Naive thymus-derived CD8-positive, alpha-beta T cell (primary cell): ENCODE measurements around the gene KISS1. TPM values are rescaled to one million over a fixed set of nuclear protein-coding genes. Genes with fewer than 3 reads are reported as not detected.

Source experiments
- ATAC-seq, 2 donors: fragments of 150-1000 bp; cut with Tn5 transposase in 1 of 2; sonication (Bioruptor Pico), chemical (Tn5 transposase) in 1 of 2; 1 replicate in 1 of 2; 2 replicates in 1 of 2; pipeline ENCODE4 v1.10.0; 2021; ENCODE audit warnings: mild to moderate bottlenecking in 2 of 2, moderate library complexity in 2 of 2
- POLR2A ChIA-PET: fragments of 350-600 bp; sonication (Branson Sonifier 250); formaldehyde crosslinking; loops from one replicate; lab custom pipeline; 2021; ENCODE audit warnings: antibody characterized with exemption; lab: Charles Lee
- DNase-seq, 10 donors: peaks; one replicate each; pipeline versions ENCODE4 v3.0.0 to v3.0.0-alpha.2; 2020 to 2022
- H3K27ac Mint-ChIP-seq, 10 donors: one replicate each; pipeline ENCODE4 v1.8.0; 2020 to 2022; ENCODE audit warnings: mild to moderate bottlenecking in 10 of 10, mixed read lengths in 10 of 10, moderate library complexity in 4 of 10, inconsistent platforms in 1 of 10
- H3K27me3 Mint-ChIP-seq, 5 donors: one replicate each; pipeline ENCODE4 v1.8.0; 2021 to 2022; ENCODE audit warnings: mixed read lengths in 5 of 5
- H3K36me3 Mint-ChIP-seq, 3 donors: one replicate each; pipeline ENCODE4 v1.8.0; 2020 to 2022; ENCODE audit warnings: mixed read lengths in 3 of 3, mild to moderate bottlenecking in 2 of 3, inconsistent platforms in 1 of 3
- H3K4me1 Mint-ChIP-seq, 4 donors: one replicate each; pipeline ENCODE4 v1.8.0; 2021 to 2022; ENCODE audit warnings: mixed read lengths in 4 of 4
- H3K4me3 Mint-ChIP-seq, 10 donors: one replicate each; pipeline ENCODE4 v1.8.0; 2020 to 2022; ENCODE audit warnings: mild to moderate bottlenecking in 10 of 10, mixed read lengths in 10 of 10, moderate library complexity in 6 of 10, inconsistent platforms in 1 of 10
- H3K9me3 Mint-ChIP-seq, 9 donors: one replicate each; pipeline ENCODE4 v1.8.0; 2020 to 2022; ENCODE audit warnings: mixed read lengths in 9 of 9, mild to moderate bottlenecking in 3 of 9, inconsistent platforms in 1 of 9, moderate library complexity in 1 of 9
- polyA plus RNA-seq, 3 donors: library from polyadenylated mRNA; unstranded; fragments of 300-500 nt; fragmentation: Illumina TruSeq; gene quantifications; one replicate each; pipeline ENCODE4 v1.2.3, GENCODE V29; 2021
- total RNA-seq, 8 experiments: library from RNA in 2 of 8; stranded (reverse) in 2 of 8; gene quantifications; one replicate each; pipeline ENCODE4 v1.2.3 and lab custom pipeline; 2021 to 2026

Gene KISS1
- total and polyA plus RNA-seq, 5 experiments from 2014 or later, result not detected

DNA sequence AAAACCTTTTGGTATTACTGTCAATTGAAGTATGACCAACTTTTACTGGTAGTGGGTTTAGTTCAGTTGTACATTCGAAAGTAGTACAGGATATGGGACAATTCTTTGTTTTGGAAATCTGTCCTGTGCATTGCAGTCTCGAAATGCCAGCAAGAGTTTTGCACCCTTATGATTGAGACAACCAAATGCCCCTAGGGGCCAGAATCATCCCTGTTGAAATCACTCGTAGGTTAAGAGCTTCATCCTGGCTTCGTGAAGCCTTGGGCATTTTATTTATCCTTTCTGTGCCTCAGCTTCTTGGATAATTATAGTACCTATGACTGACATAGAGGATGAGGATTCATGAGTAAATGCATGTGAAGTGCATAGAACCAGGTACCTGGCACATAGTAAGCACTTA is 19.9 kb upstream of the KISS1 start:
- no peaks in the 10 kb centered on the region for H3K36me3 Mint-ChIP-seq
- H3K27ac Mint-ChIP-seq, result no peak overlapping the region
- POLR2A ChIA-PET, result no interaction called here
- ATAC-seq (no peak), DNase-seq (no peak)
- peaks cover 13 to 17% (median 14%) of the 10 kb centered on the region in 4 donors for H3K4me1 Mint-ChIP-seq
- no peak overlapping the region for H3K4me3 Mint-ChIP-seq
- no peaks in the 10 kb centered on the region for H3K9me3 Mint-ChIP-seq
- peaks cover 0 to 3% (median 0%) of the 10 kb centered on the region in 5 donors for H3K27me3 Mint-ChIP-seq

DNA sequence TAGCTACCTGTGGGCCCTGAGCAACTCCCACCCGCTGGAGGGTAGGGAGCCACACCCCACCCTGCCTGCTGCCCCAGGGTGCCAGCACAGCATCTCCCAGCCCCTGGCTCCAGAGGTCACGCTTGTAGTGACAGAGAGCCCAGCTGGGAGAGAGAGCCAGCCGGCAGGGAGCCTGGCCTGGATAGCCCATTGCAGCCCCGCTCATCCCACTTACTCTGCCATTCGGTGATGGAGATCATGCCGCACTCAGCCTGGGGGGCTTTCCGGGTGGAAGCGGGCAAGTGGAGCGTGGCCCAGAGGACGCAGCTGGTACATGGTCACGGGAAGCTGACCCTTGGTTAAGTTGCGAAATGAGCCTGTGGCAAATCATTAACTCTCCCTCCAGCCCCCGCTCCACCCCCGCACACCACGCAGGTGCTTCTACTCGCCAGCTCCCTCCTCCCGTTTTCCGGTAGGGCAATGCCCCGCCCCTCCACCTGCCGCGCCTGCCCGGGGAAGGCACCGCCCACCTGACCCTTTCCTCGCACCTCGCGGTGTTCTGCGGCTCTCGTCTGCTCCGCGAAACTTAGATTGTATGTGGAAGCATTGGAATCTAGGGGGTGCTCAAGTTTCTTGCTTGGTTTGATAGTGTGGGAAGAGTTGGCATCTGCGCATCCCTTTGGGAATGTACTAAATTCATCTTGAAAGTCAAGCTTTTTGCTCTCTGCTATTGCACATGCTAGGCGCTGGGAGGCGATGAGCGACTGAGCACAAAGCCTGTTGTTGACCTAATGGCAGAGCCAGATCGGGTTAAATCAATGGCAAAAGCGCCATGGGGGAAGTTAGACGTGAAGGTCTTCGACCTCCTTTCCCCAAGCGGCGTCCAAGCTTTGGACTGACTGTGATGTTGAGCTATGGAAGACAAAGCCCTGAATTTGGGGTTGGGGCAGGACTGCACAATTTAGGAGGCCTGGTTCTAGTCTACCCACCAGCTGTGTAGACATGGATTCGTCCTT is 17.7 kb upstream of the KISS1 start, which contains the start of gene GOLT1A:
GOLT1A (minus strand) TSS at position 321 of the 995 bp plus-strand sequence; CDS start at position 239, 82 bp downstream.
- Mint-ChIP-seq H3K9me3 (no peaks in the 10 kb centered on the region), H3K4me1 (peaks cover 11 to 16% (median 13%) of the 10 kb centered on the region in 4 donors), H3K27me3 (peaks cover 0 to 3% (median 0%) of the 10 kb centered on the region in 5 donors), H3K36me3 (no peaks in the 10 kb centered on the region), H3K4me3 (peak within 1 kb of the TSS; percentile 65 to 83 (median 74)), H3K27ac (peak within 1 kb of the TSS in 2 of 10 donors; percentile 53 to 72)
- POLR2A ChIA-PET, result no interaction called here
- DNase-seq (peak in 9 of 10 donors; percentile 22 to 60 (median 47)), ATAC-seq (peak; percentile 75 to 89)

DNA sequence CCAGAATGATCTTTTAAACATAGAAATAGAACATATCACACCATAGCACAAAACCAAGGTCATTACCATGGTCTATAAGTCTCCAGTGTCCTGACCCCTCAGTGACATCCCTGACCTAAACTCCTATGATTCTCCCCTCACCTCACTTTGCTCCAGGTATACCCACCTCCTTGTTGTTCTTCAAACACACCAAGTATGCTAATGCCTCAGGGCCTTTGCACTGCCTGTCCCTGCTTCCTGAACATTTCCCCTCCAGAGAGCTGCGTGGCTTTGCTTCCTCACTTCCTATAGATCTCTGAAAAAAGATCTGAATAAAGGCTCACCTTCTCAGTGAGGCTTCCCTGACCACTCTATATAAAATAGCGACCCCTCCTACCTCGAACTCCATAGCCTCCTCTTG is 16.4 kb upstream of the KISS1 start:
- POLR2A ChIA-PET, result no interaction called here
- H3K4me3 Mint-ChIP-seq, result no peak overlapping the region
- DNase-seq (no peak), ATAC-seq (no peak)
- no peaks in the 10 kb centered on the region for H3K36me3 Mint-ChIP-seq
- H3K27me3 Mint-ChIP-seq, result peaks cover 0 to 5% (median 0%) of the 10 kb centered on the region in 5 donors
- H3K9me3 Mint-ChIP-seq, result no peaks in the 10 kb centered on the region
- H3K27ac Mint-ChIP-seq, result no peak overlapping the region
- H3K4me1 Mint-ChIP-seq, result peaks cover 0 to 7% (median 5%) of the 10 kb centered on the region in 4 donors

DNA sequence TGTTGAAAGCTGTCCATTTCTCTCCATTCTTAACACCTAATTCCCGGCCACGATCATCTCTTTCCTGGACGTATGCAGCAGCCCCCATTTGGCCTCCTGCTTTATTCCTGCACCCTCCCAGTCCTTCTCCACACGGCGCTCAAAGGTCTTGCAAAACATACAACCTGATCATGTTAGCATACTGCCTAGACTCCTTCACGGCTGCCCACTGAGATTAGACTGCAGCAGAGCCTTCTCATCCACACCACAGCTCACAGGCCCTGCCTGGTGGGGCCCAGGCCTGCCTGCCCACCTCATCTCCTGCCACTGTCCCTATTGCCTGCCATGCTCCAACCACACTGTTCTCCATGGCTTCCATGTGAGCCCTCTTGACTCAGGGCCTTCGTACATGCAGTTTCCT is 14.8 kb upstream of the KISS1 start:
- no peak overlapping the region for H3K27ac Mint-ChIP-seq
- no peaks in the 10 kb centered on the region for H3K36me3 Mint-ChIP-seq
- H3K4me1 Mint-ChIP-seq, result peaks cover 0 to 13% (median 9%) of the 10 kb centered on the region in 4 donors
- POLR2A ChIA-PET, result no interaction called here
- no peaks in the 10 kb centered on the region for H3K9me3 Mint-ChIP-seq
- peaks cover 0 to 15% (median 11%) of the 10 kb centered on the region in 5 donors for H3K27me3 Mint-ChIP-seq
- DNase-seq, result no peak
- no peak overlapping the region for H3K4me3 Mint-ChIP-seq
- no peak for ATAC-seq

DNA sequence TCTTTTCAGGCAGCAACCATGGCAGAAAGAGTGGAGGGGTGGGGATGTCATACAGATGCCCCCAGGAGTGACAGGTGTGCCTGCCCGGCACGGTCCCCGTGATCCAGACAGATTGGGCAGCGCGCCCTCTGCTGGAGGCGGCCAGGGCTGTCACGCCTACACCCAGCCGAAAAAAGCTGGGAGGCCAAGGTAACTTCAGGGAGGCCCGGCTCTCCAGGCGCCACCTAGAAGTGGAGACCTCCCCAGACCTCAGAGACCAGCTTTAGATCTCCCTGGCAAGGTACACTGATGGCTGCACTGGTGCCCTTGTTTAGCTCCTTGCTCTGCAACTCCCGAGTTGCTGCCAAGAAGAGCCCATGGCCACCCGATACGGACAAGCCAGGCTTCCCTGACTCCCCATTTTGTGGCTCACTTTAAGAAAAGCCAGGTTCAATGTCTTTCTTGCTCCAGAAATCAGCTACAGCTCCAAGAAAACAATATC is 10.9 kb upstream of the KISS1 start:
- Mint-ChIP-seq H3K27ac (no peak overlapping the region), H3K36me3 (no peaks in the 10 kb centered on the region), H3K4me3 (no peak overlapping the region), H3K9me3 (no peaks in the 10 kb centered on the region), H3K4me1 (peaks cover 8 to 18% (median 13%) of the 10 kb centered on the region in 4 donors), H3K27me3 (peaks cover 0 to 39% (median 23%) of the 10 kb centered on the region in 5 donors)
- peak; percentile 52 to 84 (median 71) for DNase-seq
- ATAC-seq, result peak; percentile 94 to 99
- POLR2A ChIA-PET, result no interaction called here

DNA sequence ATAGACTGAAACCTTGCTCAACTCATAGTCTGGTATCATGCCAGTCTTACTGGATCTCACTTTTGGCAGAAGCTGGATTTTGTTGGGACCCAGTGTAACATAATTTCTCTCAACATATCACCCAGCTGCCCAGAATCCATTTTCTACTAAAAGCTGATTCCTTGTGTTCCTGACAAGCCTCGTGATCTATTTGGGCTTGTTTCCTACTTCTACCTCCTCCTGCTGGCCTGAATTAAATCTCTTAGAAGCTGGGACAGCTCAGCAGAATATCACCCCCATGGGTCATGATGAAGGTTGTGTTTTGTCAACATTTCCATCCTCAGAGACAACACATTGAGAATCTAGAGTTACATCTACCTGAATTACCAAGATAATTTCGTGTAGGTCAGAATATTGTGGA is 9.8 kb upstream of the KISS1 start:
- H3K36me3 Mint-ChIP-seq, result no peaks in the 10 kb centered on the region
- H3K27me3 Mint-ChIP-seq, result peaks cover 0 to 39% (median 25%) of the 10 kb centered on the region in 5 donors
- DNase-seq (no peak), ATAC-seq (no peak)
- no peak overlapping the region for H3K4me3 Mint-ChIP-seq
- POLR2A ChIA-PET, result no interaction called here
- H3K9me3 Mint-ChIP-seq, result no peaks in the 10 kb centered on the region
- peaks cover 8 to 18% (median 13%) of the 10 kb centered on the region in 4 donors for H3K4me1 Mint-ChIP-seq
- H3K27ac Mint-ChIP-seq, result no peak overlapping the region

DNA sequence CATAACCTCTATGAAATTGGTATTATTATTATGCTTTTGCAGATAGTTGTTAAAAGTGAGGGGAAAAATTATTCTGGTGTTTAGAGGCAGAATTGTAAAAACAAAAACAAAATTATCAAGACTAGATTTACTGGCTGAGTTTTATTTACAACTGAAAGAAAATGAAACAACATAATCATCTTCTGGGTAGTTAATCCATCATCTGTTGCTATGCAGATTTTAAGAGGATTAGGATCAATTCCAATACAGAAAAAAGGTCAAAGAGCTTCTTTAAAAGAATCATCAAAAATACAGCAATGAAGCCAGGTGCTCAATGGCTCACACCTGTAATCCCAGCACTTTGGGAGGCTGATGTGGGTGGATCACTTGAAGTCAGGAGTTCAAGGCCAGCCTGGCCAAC is 9.2 kb upstream of the KISS1 start:
- H3K27ac Mint-ChIP-seq, result no peak overlapping the region
- peaks cover 0 to 39% (median 25%) of the 10 kb centered on the region in 5 donors for H3K27me3 Mint-ChIP-seq
- POLR2A ChIA-PET, result no interaction called here
- no peaks in the 10 kb centered on the region for H3K9me3 Mint-ChIP-seq
- H3K4me1 Mint-ChIP-seq, result peaks cover 8 to 18% (median 13%) of the 10 kb centered on the region in 4 donors
- no peak for DNase-seq
- ATAC-seq, result no peak
- H3K4me3 Mint-ChIP-seq, result no peak overlapping the region
- no peaks in the 10 kb centered on the region for H3K36me3 Mint-ChIP-seq

DNA sequence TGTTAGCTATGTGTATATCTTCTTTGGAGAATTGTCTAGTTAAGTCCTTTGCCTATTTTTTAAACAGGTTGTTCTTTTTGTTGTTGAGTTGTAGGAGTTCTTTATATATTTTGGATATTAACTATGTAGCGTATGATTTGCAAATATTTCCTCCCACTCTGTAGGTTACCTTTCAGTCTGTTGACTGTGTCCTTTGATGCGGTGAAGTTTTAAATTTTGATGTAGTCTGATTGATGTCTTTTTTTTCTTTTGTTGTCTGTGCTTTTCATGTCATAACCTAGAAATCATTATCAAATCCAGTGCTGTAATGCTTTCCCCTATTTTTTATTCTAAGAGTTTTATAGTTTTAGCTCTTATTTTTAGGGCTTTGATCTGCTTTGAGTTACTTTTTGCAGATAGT is 8.7 kb upstream of the KISS1 start:
- Mint-ChIP-seq H3K4me1 (peaks cover 8 to 18% (median 13%) of the 10 kb centered on the region in 4 donors), H3K9me3 (no peaks in the 10 kb centered on the region), H3K27me3 (peaks cover 0 to 39% (median 25%) of the 10 kb centered on the region in 5 donors), H3K27ac (no peak overlapping the region), H3K36me3 (no peaks in the 10 kb centered on the region), H3K4me3 (no peak overlapping the region)
- DNase-seq (peak in 3 of 10 donors; percentile 25 to 57 (median 51)), ATAC-seq (peak; percentile 54 to 79)
- POLR2A ChIA-PET, result no interaction called here

DNA sequence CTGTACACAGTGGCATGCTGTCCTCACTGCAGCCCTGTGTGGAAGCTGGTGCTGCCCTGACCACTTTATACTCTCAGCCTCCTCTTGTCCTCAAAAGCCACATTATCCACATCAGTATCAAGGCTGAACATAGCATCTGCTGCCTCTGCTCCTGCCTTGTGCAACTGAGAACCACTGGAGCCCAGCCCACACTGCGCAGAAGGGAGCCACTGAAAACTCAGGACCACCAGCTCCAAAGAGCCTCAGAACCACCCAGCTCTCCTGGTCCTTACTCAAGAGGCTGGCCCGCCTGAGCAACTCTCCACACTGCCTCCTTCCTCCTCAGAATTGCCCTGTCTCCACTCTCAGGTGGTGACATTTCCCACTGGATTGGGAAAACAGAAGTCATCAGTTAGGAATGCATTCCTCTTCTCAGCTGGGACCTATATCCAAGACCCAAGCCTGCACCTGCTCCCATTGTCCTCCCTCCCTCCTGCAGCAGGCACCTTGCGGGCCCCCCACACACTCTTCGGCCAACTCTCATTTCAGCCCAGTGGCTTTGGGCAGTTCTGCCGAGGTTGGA is 7.0 kb upstream of the KISS1 start:
- Mint-ChIP-seq H3K4me3 (no peak overlapping the region), H3K9me3 (no peaks in the 10 kb centered on the region), H3K36me3 (no peaks in the 10 kb centered on the region), H3K4me1 (peaks cover 8 to 21% (median 18%) of the 10 kb centered on the region in 4 donors), H3K27me3 (peaks cover 0 to 39% (median 25%) of the 10 kb centered on the region in 5 donors), H3K27ac (no peak overlapping the region)
- POLR2A ChIA-PET, result no interaction called here
- DNase-seq, result no peak
- no peak for ATAC-seq

DNA sequence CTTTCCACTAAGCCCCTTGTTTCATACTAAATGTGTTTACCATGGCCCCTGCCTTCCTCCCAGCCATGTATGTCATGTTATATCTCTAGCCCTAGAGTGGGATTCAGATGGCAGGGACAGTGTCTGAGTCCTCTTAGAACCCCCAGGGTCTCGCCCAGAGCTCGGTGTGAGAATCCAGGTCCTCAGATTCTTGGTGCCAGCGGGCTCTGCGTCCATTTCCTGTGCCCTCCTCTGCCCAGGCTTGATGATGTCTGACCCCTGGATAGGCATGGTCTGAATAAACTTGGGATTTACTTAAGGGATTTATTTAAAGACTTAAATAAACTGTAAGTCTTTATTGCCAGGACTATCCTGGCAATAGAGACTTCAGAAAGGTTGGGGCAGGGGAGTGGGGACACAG is 6.2 kb upstream of the KISS1 start:
- ATAC-seq, result no peak
- H3K9me3 Mint-ChIP-seq, result no peaks in the 10 kb centered on the region
- no peak for DNase-seq
- H3K4me1 Mint-ChIP-seq, result peaks cover 8 to 23% (median 17%) of the 10 kb centered on the region in 4 donors
- no peaks in the 10 kb centered on the region for H3K36me3 Mint-ChIP-seq
- no peak overlapping the region for H3K4me3 Mint-ChIP-seq
- H3K27me3 Mint-ChIP-seq, result peaks cover 0 to 39% (median 25%) of the 10 kb centered on the region in 5 donors
- H3K27ac Mint-ChIP-seq, result no peak overlapping the region
- POLR2A ChIA-PET, result no interaction called here

DNA sequence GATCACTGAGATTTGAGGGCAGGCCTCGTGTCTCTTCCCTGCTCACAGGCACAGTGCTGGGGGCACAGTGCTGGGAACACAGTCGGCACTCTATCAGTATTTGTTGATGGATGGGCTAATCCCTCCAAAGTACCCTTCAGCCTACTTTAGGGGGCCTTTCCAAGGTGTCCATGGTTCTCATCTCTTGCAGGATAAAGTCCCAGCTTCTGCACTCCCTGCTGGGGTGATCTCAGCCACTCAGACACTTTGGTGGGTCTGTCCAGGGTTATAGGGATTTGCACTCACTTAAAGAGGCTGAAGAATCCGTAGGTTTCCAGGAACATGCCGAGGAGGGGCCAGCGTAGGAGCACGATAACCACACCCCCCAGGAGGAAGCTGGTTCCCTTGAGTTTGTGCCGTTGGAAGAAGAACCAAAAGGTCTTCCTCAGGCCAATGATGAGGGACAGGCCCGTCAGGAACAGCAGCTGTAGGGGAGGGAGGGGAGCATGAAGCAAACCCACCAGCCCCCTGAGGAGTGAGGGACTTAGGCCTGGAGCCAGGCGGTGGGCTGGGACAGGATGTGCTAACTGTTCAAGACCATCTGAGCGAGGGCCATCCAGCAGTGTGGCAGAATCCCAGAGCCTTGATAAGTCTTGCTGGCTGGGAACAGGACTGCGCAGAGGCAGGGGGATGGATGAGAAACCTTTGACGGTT is 5.2 kb upstream of the KISS1 start:
- H3K9me3 Mint-ChIP-seq, result no peaks in the 10 kb centered on the region
- DNase-seq, result no peak
- H3K4me3 Mint-ChIP-seq, result no peak overlapping the region
- no peaks in the 10 kb centered on the region for H3K36me3 Mint-ChIP-seq
- POLR2A ChIA-PET, result no interaction called here
- peaks cover 0 to 32% (median 20%) of the 10 kb centered on the region in 5 donors for H3K27me3 Mint-ChIP-seq
- ATAC-seq, result no peak
- peak overlapping the region in 1 of 10 donors; percentile 3 for H3K27ac Mint-ChIP-seq
- H3K4me1 Mint-ChIP-seq, result peaks cover 6 to 23% (median 13%) of the 10 kb centered on the region in 4 donors

DNA sequence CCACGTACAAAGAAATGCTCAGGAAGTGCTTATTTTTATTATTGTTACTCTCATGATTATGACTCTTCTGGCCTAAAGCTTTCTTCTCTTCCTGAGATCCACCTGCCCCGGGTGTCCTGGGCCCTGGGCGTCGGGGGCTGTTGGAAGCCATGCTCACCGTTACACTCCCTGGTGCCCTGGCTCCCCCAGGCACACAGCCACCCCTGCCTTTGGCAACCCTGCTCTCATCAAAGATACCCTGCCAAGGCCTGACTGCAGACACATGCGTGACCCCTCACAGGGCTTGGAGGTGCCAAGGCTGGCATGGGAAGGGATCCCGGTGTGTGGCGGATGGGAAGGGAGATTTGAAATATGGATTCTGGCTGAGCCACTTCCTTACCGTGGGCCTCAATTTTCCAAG is 3.3 kb upstream of the KISS1 start:
- POLR2A ChIA-PET, result no interaction called here
- Mint-ChIP-seq H3K4me1 (peaks cover 5 to 23% (median 12%) of the 10 kb centered on the region in 4 donors), H3K27me3 (peaks cover 0 to 17% (median 11%) of the 10 kb centered on the region in 5 donors), H3K9me3 (no peaks in the 10 kb centered on the region), H3K4me3 (no peak overlapping the region), H3K27ac (no peak overlapping the region), H3K36me3 (no peaks in the 10 kb centered on the region)
- no peak for ATAC-seq
- DNase-seq, result no peak
